GM21723 (cell line): ENCODE measurements around the gene MACROD2.
A peak's percentile ranks its signal among the peaks of the same experiment; 100 is the strongest.

ENCODE experiments used
- ATAC-seq: cut with Tn5 transposase; IDR thresholded peaks from one replicate; pipeline ENCODE4 v1.9.1; 2021; ENCODE audit warnings: mild to moderate bottlenecking, moderate library complexity; ENCODE audit not compliant: unreplicated experiment

Gene MACROD2

DNA sequence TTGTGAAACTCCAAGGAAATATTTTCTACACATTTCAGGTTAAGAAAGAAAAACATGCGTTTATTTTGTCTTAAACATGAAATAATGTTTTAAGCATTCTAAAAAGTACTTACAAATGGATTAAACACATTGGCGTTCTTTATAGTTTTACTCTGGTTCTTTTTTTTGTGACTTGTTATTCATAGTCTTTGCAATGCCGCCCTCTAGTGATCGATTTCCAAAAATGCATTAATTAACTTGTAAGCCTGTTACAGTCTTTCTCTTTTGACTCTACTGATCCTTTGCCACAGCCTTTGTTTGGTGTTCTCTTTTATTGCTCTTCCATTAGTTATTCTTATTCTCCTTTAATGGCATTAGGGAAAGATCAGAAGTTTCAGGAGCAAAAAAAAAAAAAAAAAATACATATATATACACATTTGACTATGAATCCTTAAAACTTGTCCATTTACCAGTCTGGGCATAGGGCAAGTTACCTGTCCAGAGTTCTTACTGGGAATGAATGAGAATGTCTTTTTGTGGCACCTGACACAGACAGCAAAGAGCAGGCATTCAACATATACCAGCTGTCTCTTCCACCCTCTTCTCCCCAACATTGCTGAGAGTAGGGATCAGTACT lies 59.9 kb downstream of the MACROD2 start:
- ATAC-seq, result peak; percentile 63

DNA sequence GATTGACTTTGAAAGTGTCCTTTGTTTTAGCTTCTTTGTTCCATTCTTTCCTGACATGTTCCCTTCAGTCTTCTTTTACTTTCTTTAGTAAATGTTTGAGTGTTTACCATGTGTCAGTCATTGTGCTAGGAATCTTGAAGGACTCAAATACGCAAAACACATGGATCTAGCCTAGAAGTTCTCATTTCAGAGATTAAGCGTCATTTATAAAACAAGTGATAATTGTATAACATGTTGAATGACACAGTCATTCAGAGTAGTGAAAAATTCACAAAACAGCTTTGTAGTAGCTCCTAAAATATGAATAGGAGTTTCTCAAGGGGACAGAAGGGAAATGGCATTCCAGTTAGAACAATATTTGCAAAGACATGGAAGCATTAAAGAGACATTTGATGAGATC lies 66.9 kb downstream of the MACROD2 start:
- ATAC-seq, result no peak

DNA sequence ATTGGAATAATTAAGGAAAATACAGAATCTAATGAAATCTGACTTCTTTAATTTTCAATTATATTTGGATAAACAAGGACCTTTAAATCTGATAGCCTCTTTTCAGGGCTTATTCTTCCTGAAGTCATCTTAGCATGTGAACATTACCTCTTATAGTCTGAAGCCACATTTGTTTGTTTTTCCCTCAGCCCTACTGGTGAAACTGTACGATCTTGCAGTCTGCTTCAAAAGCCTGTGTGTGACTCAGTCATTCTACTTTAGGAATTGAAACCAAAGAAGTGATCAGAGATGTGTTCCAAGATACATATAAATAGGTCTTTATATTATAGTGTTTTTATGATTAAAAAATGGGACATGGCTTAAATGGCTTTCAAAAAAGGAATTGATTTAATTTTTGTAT lies 67.5 kb downstream of the MACROD2 start:
- ATAC-seq, result no peak

DNA sequence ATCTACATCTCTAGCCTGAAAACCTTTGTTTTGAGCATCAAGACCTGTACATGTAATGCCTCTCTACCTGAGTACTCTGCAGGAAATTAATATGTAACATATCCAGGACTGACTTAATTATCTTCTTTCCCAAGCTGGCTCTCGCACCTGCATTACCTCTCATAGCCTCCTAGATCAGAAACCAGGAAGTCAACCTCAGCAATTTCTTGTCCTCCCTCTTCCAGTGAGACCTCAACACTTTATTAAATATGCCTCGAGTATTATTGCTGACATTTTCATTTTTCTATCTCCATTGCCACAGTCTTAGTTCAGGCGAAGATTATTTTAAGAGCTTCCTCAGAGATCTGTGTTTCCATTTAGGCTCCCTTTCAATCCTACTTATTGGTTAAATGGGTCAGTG lies 69.0 kb downstream of the MACROD2 start:
- ATAC-seq, result no peak

DNA sequence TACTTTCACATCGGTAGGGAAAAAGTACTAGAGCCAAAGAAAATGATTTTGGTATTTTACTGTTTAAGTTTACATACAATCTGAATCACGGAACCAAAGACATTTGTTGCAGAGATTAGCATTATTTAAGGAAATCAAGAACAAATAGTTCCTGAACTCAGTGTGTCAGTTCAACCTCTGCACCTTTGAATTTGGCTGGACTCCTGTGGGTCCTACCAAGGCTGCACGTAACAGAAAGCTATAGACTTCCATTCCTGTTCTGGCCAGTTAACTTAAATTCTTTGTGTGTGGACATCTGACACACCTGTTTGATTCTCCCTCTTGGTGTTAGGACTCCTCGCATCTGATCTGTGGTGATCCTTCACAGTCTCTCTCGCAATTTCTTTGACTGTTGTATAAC lies 69.6 kb downstream of the MACROD2 start:
- ATAC-seq, result no peak

DNA sequence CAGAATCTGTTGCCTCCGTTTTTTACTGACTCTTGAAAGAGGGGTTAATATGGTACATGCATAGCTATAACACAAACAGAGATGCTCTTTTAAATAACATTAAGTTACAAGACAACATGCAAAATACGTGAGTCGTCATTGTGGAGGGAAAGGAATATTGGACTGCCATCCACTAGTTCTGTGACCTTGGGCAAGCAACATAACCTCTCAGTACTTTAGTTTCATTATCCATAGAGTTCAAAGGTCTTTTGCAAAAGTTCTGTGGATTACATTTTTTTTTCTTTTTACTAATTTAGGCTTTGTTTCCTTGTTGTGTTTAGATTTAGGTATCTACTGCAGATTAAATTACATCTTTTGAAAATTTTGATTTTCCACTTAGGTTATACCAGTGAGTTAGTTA lies 70.5 kb downstream of the MACROD2 start:
- no peak for ATAC-seq

DNA sequence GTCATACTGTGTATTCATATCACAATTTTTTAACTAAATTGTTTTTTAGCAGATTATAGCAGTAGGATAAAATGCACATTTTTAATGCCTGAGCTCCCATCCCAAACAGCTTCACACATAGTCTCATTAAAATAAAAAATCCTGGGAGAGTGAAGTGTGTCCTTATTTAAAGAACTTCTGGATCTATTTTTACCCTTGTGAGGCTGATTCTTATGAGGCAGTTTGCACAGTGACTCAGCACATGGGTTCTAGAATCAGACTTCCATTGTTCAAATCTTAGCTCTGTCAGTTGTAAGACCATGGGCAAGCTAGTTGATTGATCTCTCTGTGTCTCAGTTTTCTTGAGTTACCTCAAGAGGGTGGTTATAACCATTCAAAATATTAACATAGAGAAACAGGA lies 72.3 kb downstream of the MACROD2 start:
- no peak for ATAC-seq

DNA sequence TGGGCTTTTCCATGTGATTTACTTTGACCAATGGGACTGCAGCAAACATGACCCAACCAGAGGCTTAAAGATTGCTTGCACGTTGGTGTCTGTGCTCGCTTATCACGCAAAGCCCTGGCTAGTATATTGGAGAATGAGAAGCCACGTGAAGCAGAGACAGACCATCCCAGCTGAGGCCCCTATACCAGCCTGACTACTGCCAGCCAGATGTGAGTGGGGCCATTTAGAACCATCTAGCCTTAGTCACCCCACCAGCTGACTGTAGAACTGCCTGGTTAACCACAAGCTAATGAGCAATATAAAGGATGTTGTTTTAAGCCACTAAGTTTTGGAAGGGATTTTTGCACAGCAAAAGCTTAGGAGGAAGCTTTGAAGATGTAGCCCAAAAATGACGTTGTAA lies 74.5 kb downstream of the MACROD2 start:
- ATAC-seq, result no peak

DNA sequence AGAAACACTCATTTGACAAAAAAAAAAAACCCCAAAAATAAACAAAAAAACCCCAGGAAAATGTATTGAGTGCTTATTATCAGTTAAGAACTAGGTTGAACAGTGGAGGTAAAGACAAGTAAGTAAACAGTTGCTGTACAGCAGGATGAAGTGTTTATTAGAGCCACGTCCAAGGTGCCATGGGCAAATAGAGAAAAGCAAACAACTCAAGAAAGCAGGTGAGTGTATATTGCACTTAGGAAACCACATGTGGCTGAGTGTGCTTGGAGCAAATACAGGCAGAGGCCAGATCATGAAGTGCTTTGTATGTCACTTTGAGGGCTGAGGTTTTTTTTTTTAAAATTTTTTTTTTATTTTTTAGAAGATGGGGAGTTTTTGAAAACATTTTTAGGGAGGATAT lies 98.3 kb downstream of the MACROD2 start:
- no peak for ATAC-seq

DNA sequence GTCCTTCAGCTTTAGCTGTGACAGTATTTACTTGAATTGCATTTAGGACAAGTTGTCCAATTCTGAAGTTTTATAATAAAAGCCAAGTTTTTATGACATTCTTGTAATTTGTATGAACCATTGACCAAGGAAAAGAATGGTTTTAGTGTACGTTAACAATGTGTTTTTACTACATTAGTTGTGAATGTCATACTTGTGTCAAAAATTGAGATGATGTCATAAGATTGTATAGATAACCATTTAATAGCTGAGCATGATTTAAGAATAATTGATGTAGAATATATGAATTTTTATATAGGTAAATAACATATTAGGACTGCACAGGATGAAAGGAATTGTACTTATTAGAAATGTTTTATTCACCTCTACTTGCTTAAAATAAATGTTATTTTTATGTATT lies 102.9 kb downstream of the MACROD2 start:
- ATAC-seq, result no peak

DNA sequence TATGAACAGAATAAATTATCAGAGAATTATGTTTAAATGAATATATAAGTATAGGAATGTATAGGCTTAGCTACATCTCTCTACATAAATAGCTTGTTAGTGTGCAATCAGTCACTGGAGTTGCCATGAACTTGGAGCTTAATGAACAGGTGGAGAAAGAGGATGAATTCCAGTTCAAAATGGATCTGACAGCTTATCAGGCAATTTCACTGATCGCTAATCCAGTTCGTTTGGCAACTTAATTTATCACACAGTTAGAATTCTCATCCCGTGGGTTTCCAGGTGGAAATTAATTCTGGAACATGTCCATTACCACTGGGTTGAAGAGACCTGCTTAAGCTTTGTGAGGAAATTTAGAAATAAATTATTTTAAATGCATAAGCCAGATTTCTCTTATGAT lies 118.1 kb downstream of the MACROD2 start:
- ATAC-seq, result no peak

DNA sequence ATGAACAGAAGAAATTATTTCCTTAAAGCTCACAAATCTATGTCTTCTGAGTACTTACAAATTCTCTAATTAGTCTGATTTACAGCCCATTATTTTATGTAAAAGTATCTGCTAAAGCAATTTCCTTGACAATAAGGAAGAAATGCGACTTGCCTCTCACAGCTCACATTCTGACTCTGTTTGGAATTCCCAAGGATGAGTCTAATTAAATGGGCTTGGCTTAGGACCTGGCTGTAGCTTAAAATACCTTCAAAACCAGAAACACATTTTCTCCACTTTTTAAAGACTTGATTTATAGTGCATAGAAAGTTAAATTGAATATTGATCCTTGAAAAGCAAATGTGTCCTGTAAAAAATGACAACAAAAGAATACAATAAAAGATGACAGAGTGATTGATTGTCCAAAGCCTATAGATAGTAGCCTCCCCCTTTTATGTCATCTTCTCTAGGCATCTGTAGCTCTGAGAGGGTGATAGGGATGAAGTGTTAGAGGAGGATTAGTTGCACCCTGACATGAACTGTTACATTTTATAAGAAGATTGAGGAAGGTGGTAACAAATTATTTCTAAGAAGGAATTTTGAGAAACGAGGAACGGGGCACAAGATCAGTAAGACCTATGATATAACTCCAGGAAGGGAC lies 118.9 kb downstream of the MACROD2 start:
- ATAC-seq, result no peak

DNA sequence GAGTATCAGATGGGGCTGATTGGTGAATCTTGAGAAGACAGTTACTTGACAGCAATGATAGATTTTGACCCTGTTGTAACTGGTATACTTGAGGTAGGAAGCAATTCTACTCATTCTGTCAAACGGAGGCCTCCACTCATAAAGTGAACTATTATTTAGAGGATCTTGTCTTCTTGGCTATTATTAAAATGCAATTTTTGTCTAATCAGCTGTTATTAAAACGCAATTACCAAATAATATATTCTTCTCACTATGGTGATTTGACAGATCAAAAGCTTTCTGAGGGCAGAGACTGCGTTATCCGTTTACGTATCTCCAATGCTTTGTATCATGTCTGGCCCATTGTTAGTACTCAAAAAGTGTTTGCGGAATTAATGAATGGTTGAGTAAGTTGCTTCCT lies 120.7 kb downstream of the MACROD2 start:
- no peak for ATAC-seq

DNA sequence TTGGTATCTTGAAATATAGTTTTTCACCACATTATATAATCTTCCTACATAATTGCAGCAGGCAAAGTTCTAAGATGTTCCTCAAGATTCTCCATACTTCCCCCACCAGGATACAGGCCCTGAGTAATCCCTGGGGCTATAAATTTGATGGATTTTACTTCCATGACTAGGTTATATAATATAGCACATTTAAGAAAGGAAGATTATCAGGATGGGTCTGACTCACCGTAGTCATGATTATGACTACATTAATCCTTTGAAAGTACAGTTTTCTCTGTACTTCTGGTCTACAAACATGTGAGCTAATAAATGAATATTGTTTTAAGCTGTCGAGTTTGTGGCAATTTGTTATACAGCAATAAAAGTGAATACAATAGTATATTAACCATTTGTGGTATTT lies 122.5 kb downstream of the MACROD2 start:
- no peak for ATAC-seq

DNA sequence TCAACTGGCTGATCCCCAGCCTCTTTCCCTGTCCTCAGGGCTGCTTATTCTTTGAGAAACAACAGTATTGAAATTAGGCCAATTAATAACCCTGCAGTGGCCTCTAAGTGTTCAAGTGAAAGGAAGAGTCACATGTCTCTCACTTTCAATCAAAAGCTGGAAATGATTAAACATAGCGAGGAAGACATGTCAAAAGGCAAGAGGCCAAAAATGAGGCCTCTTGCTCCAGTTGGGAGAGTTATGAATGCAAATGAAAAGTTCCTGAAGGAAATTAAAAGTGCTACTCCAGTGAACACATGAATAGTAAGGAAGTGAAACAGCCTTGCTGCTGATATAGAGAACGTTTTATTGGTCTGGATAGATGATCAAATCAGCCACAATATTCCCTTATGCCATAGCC lies 131.5 kb downstream of the MACROD2 start:
- no peak for ATAC-seq

DNA sequence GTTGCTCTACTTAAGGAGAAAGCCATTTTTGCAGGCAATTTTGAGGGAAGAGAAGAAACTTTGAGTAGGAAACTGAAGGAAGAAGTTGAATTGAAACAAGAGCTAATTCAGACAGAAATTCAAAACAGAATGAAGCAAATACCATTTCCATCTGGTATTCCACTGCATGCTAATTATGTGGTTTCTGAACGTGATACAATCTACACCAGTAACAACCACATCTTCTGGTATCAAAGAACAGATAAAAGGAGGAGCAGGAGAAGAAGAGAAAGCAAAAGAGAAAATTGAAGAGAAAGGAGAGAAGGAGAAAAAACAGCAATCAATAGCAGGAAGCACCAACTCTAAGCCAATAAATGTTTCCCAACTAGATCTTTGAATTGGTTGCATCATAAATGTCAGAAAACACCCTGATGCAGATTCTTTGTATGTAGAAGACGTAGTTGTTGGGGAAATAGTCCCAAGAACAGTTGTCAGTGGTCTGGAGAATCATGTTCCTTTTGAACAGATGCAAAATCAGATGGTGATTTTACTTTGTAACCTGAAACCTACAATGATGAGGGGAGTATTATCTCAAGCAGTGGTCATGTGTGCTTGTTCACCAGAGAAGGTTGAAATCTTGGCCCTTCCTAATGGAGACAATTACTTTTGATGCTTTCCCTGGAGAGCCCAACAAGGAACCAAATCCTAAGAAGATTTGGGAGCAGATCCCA lies 132.4 kb downstream of the MACROD2 start:
- no peak for ATAC-seq

DNA sequence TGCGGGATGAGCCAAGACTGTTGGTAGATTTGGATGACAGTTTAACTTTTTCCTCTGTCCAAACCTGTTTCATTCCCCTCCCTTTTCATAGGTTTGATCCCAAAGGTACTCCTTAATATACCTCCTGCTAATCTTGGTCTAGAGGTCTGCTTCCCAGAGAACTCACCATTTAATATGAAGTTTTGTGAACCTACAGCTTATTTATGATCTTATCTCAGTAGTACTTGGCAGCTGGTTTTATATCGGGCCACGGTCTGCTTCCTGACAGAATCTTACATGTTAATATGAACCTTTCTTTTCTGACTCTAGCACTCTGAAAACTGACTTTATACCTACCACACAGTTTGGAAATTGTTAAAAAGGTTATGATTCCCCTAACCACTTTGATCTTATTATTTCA lies 138.7 kb downstream of the MACROD2 start:
- ATAC-seq, result no peak

DNA sequence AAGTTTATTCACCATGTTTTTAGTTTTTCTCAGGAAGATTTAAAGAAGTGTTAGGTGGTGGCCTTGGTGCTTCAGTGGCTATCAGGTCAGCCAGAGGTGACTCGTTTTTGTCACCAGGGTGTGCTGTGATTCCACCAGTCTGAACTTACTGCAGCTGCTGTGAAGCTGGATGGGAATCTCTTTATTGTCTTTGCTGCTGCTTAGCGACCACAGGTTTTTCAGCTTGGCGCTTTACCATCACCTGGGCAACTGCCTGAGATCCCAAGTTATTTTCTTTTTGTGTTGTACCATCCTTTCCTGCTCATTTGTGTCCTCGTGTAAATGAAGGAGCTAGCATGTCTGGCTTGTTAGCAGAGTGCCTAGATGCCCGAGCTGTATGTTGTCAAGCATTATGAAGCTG lies 146.9 kb downstream of the MACROD2 start:
- no peak for ATAC-seq

DNA sequence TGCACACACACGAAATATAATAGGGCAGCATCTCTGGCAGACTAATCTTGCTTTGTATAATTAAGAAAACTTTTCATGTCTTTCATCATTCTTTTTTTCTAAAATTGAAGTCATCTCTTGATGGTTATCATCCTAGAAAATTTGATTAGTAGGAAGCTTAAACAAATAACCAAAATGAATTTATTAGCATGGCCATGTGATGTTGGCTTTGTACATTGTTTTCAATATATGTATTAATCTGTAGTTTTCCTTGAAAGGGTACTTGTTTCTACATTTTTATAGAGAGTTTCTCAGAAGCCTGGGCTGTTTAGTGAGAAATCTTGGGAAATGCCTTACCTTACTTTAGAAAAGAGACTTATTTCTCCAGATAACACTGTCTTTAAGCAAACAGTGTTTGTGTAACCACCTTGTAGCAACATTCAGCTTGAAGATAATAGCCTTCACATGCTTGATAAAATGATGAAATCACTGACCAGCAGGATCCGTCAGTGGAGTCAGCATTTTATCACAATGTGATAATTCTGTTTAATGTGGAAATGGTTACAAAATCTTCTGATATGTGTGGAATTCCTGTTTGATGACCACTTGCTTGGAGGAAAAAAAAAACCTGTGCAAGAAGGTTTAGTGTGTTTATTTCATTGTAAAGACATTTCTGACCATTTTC lies 147.8 kb downstream of the MACROD2 start:
- no peak for ATAC-seq

DNA sequence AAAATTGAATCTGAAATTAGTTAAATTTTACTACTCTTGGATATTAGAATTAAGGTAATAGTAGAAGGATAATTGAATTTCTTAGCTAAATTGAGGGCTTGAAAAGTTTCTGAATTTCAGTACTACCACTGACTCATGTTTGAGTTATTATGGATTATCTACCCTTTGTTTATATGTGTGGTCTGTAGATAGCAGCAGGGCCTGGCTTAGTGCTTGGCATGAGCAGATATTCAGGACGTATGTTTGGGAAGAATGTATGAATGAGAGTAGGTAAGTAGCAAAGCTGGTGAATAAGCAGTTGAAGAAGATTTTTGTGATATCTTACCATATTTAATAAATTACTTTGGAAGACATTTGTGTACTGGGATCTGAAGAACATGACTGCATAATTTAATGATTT lies 152.7 kb downstream of the MACROD2 start:
- ATAC-seq, result no peak

DNA sequence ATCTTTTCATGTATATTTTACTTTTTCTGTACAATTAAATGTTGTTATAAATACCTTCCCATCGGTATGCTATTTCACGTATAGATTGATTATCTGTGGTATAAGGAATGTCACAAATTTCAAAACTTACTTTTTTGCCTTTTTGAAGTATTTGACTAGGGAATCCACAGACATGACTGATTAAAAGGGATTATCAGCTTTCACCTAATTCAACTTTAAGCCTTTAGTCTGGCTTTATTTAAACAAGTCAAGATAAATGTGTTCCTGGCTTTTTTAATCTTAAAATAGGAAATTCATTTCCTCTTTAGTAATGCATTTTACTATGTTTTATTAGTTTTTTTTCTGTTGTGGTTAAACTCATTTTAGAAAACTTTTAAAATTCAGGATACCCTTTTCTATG lies 160.0 kb downstream of the MACROD2 start:
- no peak for ATAC-seq

DNA sequence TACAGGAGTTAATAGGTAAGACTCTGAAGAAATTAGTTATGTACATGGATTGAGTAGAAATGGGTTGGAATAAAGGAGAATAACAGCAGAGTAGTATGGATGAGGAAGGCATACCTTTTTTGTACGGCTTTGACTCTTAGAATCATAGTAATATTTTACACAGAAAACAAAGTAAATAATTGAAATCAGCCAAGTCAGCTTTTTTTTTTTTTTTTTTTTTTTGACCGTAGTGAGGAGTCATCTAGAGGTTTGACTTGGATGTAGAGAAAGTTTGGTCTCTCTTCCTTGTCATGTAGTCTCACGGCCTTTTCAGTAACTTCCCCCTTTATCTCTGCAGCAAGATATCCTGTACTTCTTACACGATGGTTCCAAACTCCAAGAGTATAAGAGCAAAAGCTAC lies 183.2 kb downstream of the MACROD2 start:
- ATAC-seq, result no peak
